MCF 10A (cell line): ENCODE measurements around the gene KCNMA1. TPM values are rescaled to one million over a fixed set of nuclear protein-coding genes. Genes with fewer than 3 reads are reported as not detected.
A peak's percentile ranks its signal among the peaks of the same experiment; 100 is the strongest.

ENCODE experiments used
- Bru-seq: library from RNA; stranded (reverse); fragments of 400-500 nt; gene quantifications from one replicate; lab custom pipeline; 2021; lab: Mats Ljungman, UMichigan
- BruChase-seq, 2 experiments: library from RNA; stranded (reverse); fragments of 400-500 nt; gene quantifications; one replicate each; lab custom pipeline; 2021; lab: Mats Ljungman, UMichigan
- BruUV-seq: library from RNA; stranded (reverse); fragments of 400-500 nt; replicated peaks from 2 replicates; lab custom pipeline; 2021; lab: Mats Ljungman, UMichigan
- CTCF ChIA-PET: fragments of 300-600 bp; sonication (Branson Sonifier 250); formaldehyde crosslinking; extraction: SDS; loops from one replicate; lab custom pipeline; 2021; ENCODE audit warnings: antibody characterized with exemption, inconsistent platforms; lab: Yijun Ruan, JAX
- POLR2A ChIA-PET: fragments of 300-600, 350-650 bp; sonication (Branson Sonifier 250); formaldehyde crosslinking; extraction: SDS; loops from one replicate; lab custom pipeline; 2020; ENCODE audit warnings: antibody characterized with exemption, inconsistent platforms; lab: Yijun Ruan, JAX
- DNase-seq: peaks from one replicate; pipeline ENCODE4 v3.0.0-alpha.2; 2018; ENCODE audit not compliant: unreplicated experiment
- H3K27ac Mint-ChIP-seq: one replicate; pipeline ENCODE4 v1.8.0; 2022; ENCODE audit warnings: mild to moderate bottlenecking, low read depth, mixed read lengths; ENCODE audit not compliant: unreplicated experiment
- H3K27me3 Mint-ChIP-seq: one replicate; pipeline ENCODE4 v1.8.0; 2022; ENCODE audit warnings: mixed read lengths; ENCODE audit not compliant: insufficient read depth, unreplicated experiment
- H3K36me3 Mint-ChIP-seq: one replicate; pipeline ENCODE4 v1.8.0; 2022; ENCODE audit warnings: mild to moderate bottlenecking, moderate library complexity, mixed read lengths; ENCODE audit not compliant: insufficient read depth, unreplicated experiment
- H3K4me1 Mint-ChIP-seq: one replicate; pipeline ENCODE4 v1.8.0; 2022; ENCODE audit warnings: mixed read lengths; ENCODE audit not compliant: insufficient read depth, unreplicated experiment
- H3K4me3 Mint-ChIP-seq: one replicate; pipeline ENCODE4 v1.8.0; 2022; ENCODE audit warnings: mild to moderate bottlenecking, moderate library complexity, mixed read lengths; ENCODE audit not compliant: unreplicated experiment
- H3K9me3 Mint-ChIP-seq: one replicate; pipeline ENCODE4 v1.8.0; 2022; ENCODE audit warnings: mixed read lengths; ENCODE audit not compliant: unreplicated experiment
- intact Hi-C: fragments of 100-400 bp; cut with micrococcal nuclease; formaldehyde crosslinking; loops from 2 replicates; pipeline ENCODE4 v1.14.1; 2022
- long read RNA-seq: library from polyadenylated mRNA; stranded (forward); transcript quantifications from one replicate; pipeline ENCODE4 v2.0.0, GENCODE V29; 2022
- total RNA-seq: library from RNA; stranded (reverse); gene quantifications from 2 replicates; pipeline ENCODE4 v1.2.3, GENCODE V29; 2022
- TF ChIP-seq, protein P1 (sequence below): fragments of 200-600 bp; IDR thresholded peaks from one replicate; pipeline ENCODE4 v1.8.0; 2022; ENCODE audit warnings: antibody characterized with exemption, mild to moderate bottlenecking; ENCODE audit not compliant: unreplicated experiment

Gene KCNMA1
- total RNA-seq (7.5 and 16.4 TPM in 2 replicates), Bru-seq, nascent RNA (percentile 54 among the genes with signal in this experiment), BruChase-seq, experiment 1, labeled RNA remaining after a 6-hour chase (percentile 46 among the genes with signal in this experiment), BruChase-seq, experiment 2, labeled RNA remaining after a 2-hour chase (percentile 46 among the genes with signal in this experiment)
- long read RNA-seq, partial matches to known transcripts, result 1 of 9 reads
- long read RNA-seq, other reads (novel, unspliced or antisense), result 2 of 9 reads

DNA sequence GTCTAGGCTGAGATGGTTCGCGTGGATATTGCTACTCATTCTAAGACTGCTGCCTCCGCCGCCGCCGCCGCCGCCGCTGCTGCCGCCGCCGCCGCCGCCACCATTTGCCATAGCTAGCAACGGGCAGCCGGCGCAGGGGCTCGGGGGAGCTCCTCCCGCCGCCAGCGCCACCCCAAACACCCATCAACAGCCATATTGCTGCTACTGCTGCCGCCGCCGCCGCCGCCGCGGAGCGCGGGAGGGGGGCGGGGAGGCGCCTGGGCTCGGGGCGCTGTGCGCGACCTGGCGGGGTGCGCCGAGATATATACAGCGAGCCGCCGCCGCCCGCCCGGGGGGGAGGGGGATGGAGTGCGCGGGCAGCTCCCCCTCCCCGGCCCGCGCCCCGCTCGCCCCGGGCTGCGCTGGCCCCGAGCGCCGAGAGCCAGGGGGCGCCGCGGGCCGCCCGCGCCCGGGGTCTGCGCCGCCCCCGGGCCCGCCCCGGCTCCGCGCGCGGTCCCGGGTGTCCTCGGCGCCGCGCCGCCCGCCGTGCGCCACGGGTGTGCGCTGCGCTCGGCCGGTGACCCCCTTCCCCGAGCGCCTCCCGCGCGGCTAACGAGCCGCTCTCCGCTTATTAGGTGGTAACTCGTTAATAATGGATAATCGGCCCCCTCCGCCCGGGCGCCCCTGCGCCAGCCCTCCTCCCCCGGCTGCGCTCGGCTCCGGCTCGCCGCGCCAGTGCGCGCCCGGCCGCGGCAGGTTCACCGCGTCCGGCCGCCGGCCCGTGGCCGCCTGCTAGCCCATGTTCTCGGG lies at the start of gene KCNMA1:
KCNMA1 (minus strand) TSS at position 277 of the 789 bp plus-strand sequence.
- Mint-ChIP-seq H3K27me3 (no peaks in the 10 kb centered on the region), H3K27ac (no peak within 1 kb of the TSS), H3K4me3 (peak within 1 kb of the TSS; percentile 79), H3K9me3 (no peaks in the 10 kb centered on the region), H3K4me1 (peaks cover 7% of the 10 kb centered on the region), H3K36me3 (no peaks in the 10 kb centered on the region)
- CTCF ChIA-PET, result interaction anchor here (0.6 to 6.9 kb wide), 5 partner anchors 122 to 247 kb away, joined by 3 to 95 read pairs (median 4); no protein-coding TSS in a partner anchor
- no peak for DNase-seq
- TF ChIP-seq, protein P1, sequence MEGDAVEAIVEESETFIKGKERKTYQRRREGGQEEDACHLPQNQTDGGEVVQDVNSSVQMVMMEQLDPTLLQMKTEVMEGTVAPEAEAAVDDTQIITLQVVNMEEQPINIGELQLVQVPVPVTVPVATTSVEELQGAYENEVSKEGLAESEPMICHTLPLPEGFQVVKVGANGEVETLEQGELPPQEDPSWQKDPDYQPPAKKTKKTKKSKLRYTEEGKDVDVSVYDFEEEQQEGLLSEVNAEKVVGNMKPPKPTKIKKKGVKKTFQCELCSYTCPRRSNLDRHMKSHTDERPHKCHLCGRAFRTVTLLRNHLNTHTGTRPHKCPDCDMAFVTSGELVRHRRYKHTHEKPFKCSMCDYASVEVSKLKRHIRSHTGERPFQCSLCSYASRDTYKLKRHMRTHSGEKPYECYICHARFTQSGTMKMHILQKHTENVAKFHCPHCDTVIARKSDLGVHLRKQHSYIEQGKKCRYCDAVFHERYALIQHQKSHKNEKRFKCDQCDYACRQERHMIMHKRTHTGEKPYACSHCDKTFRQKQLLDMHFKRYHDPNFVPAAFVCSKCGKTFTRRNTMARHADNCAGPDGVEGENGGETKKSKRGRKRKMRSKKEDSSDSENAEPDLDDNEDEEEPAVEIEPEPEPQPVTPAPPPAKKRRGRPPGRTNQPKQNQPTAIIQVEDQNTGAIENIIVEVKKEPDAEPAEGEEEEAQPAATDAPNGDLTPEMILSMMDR, result no peak
- BruUV-seq, result no TSS peak
- intact Hi-C loops, result no loop called here
- POLR2A ChIA-PET, result interaction anchor here (1.2 kb wide), 1 partner anchor 472 kb away, joined by 4 read pairs; no protein-coding TSS in a partner anchor

DNA sequence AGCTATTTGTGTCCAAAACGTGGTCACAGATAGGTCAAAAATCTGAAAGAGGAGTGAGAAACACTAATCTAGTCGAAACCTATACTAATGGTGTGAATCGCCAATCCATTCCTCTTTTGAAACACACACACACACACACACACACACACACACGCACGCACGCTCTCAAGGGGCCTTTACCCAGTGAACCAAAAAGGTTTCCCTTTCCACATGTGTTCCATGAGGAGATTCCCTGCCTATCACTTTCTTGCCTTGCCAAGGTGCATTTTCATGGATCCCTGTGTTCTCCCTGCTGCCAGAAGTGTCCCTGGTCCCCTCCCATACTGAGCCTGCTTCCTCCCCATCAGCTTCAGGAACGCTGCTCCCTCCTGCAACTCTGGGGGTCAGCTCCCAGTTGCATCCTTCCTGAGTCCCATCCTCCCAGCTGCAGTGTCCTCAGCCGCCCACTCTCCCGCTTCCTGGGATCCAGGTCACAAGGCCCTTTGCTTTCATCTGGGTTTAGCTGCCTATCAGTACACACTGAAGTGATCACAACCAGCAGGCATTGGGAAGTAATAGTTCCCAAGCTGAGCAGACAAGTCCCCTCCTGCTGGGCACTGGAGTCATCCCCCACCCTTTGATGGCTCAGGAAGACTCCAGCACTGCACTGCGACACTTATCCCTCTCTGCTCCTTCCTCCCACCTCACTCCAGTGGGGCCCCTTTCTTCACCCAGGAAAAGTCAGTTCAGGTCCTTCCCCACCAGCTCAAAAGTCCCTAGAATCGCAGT lies 49.2 kb upstream of the KCNMA1 start:
- Mint-ChIP-seq H3K27me3 (no peaks in the 10 kb centered on the region), H3K4me1 (no peaks in the 10 kb centered on the region), H3K36me3 (peaks cover 10% of the 10 kb centered on the region), H3K27ac (no peak overlapping the region), H3K9me3 (no peaks in the 10 kb centered on the region), H3K4me3 (no peak overlapping the region)
- BruUV-seq, result no TSS peak
- ChIA-PET POLR2A (no interaction called here), CTCF (interaction anchor here (0.8 to 1.1 kb wide), 3 partner anchors 11 to 521 kb away, joined by 3 to 4 read pairs (median 4); no protein-coding TSS in a partner anchor)
- TF ChIP-seq, protein P1, result no peak
- intact Hi-C loops, result no loop called here
- no peak for DNase-seq

DNA sequence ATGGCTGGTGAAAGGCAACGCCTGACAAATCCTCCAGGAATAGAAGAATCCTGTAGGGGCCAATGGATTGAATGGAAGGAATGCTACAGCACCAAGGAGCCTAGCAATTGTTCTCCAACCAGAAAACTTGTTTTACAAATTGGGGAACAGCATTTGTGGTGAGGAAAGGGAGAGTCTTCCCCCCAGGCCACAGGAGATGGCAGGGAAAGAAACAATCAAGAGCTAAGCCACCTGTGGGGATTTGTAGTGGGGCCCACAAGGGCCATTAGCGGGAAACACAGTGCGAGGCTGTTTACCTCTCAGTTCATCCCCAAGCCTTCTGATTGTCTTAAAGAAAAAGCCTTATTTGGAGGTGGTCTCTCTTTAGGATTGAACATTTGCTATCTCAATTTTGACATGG lies 48.5 kb upstream of the KCNMA1 start:
- no peak overlapping the region for H3K4me3 Mint-ChIP-seq
- intact Hi-C loops, result no loop called here
- H3K4me1 Mint-ChIP-seq, result no peaks in the 10 kb centered on the region
- BruUV-seq, result no TSS peak
- peaks cover 7% of the 10 kb centered on the region for H3K36me3 Mint-ChIP-seq
- POLR2A ChIA-PET, result no interaction called here
- no peak for DNase-seq
- H3K27me3 Mint-ChIP-seq, result no peaks in the 10 kb centered on the region
- TF ChIP-seq, protein P1, result no peak
- H3K27ac Mint-ChIP-seq, result no peak overlapping the region
- CTCF ChIA-PET, result interaction anchor here (0.7 to 1.1 kb wide), 5 partner anchors 12 to 520 kb away, joined by 3 to 4 read pairs (median 3); no protein-coding TSS in a partner anchor
- H3K9me3 Mint-ChIP-seq, result no peaks in the 10 kb centered on the region
